Activated CD8-positive, alpha-beta T cell treated with anti-CD3 and anti-CD28 coated beads for 36 hours (primary cell): ENCODE results near the gene ANKRD40. TPM values are rescaled to one million over a fixed set of nuclear protein-coding genes. Genes with fewer than 3 reads are reported as not detected.

Experiments
- ATAC-seq: fragments of 200-7000 bp; cut with Tn5 transposase; one replicate; pipeline ENCODE4 v1.10.0; 2021; ENCODE audit warnings: mild to moderate bottlenecking, moderate library complexity
- CTCF ChIA-PET: fragments of 350-600 bp; sonication (Branson Sonifier 250); formaldehyde crosslinking; loops from one replicate; lab custom pipeline; 2021; ENCODE audit warnings: antibody characterized with exemption; lab: Charles Lee
- POLR2A ChIA-PET: fragments of 350-600 bp; sonication (Branson Sonifier 250); formaldehyde crosslinking; loops from one replicate; lab custom pipeline; 2021; ENCODE audit warnings: antibody characterized with exemption; lab: Charles Lee
- DNase-seq: peaks from one replicate; pipeline ENCODE4 v3.0.0-alpha.2; 2020
- H3K27ac Mint-ChIP-seq: one replicate; pipeline ENCODE4 v1.8.0; 2021; ENCODE audit warnings: mild to moderate bottlenecking, mixed read lengths
- H3K27me3 Mint-ChIP-seq: one replicate; pipeline ENCODE4 v1.8.0; 2021; ENCODE audit warnings: mixed read lengths
- H3K36me3 Mint-ChIP-seq: one replicate; pipeline ENCODE4 v1.8.0; 2021; ENCODE audit warnings: low read depth, mixed read lengths
- H3K4me1 Mint-ChIP-seq: one replicate; pipeline ENCODE4 v1.8.0; 2021; ENCODE audit warnings: low read depth, mixed read lengths
- H3K4me3 Mint-ChIP-seq: one replicate; pipeline ENCODE4 v1.8.0; 2021; ENCODE audit warnings: mild to moderate bottlenecking, moderate library complexity, mixed read lengths
- H3K9me3 Mint-ChIP-seq: one replicate; pipeline ENCODE4 v1.8.0; 2021; ENCODE audit warnings: mixed read lengths
- intact Hi-C: fragments of 100-400 bp; cut with micrococcal nuclease; formaldehyde crosslinking; loops from one replicate; pipeline ENCODE4 v1.10.0; 2022
- total RNA-seq, 2 experiments: library from RNA; stranded (reverse); gene quantifications; one replicate each; pipeline ENCODE4 v1.2.3, GENCODE V29; 2021
- TF ChIP-seq, protein P1 (sequence below): fragments of 200-600 bp; IDR thresholded peaks from one replicate; pipeline ENCODE4 v1.8.0; 2022; ENCODE audit warnings: antibody characterized with exemption, mild to moderate bottlenecking

ANKRD40 gene
- total RNA-seq, 2 experiments from 2014 or later = 26.3 to 27.3 TPM

DNA sequence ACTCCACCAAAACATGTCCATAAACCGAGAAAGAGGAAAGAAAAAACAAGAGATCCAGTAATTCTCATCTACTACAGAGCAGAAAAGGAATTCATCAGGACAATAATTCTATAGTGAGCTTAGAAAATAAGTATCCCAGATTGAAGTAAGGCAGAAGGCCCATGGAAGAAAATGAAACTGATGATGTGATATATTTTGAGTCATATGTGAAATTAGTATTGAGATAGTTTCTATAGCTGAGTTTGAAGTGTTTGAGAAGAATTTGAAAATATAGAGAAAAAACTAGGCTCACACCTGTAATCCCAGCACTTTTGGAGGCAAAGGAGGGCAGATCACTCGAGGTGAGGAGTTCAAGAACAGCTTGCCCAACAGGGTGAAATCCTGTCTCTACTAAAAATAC, 31.4 kb upstream of the ANKRD40 start:
- TF ChIP-seq, protein P1, sequence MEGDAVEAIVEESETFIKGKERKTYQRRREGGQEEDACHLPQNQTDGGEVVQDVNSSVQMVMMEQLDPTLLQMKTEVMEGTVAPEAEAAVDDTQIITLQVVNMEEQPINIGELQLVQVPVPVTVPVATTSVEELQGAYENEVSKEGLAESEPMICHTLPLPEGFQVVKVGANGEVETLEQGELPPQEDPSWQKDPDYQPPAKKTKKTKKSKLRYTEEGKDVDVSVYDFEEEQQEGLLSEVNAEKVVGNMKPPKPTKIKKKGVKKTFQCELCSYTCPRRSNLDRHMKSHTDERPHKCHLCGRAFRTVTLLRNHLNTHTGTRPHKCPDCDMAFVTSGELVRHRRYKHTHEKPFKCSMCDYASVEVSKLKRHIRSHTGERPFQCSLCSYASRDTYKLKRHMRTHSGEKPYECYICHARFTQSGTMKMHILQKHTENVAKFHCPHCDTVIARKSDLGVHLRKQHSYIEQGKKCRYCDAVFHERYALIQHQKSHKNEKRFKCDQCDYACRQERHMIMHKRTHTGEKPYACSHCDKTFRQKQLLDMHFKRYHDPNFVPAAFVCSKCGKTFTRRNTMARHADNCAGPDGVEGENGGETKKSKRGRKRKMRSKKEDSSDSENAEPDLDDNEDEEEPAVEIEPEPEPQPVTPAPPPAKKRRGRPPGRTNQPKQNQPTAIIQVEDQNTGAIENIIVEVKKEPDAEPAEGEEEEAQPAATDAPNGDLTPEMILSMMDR = no peak
- ATAC-seq (no peak), DNase-seq (no peak)
- intact Hi-C loops = no loop called here
- Mint-ChIP-seq H3K36me3 (peaks cover 58% of the 10 kb centered on the region), H3K27ac (peak overlapping the region; percentile 71), H3K27me3 (no peaks in the 10 kb centered on the region), H3K4me1 (peaks cover 46% of the 10 kb centered on the region), H3K9me3 (no peaks in the 10 kb centered on the region), H3K4me3 (no peak overlapping the region)
- CTCF ChIA-PET = interaction anchor here (0.7 to 1.2 kb wide), 3 partner anchors 11 to 41 kb away, joined by 3 read pairs; no protein-coding TSS in a partner anchor
- POLR2A ChIA-PET = interaction anchor here (0.9 to 1.8 kb wide), 2 partner anchors 10 to 13 kb away, joined by 3 to 7 read pairs; no protein-coding TSS in a partner anchor

- intact Hi-C loops = no loop called here
Measured at GRCh38 chr17:50737118-50737698, 29.5 kb upstream of the ANKRD40 start.

GRCh38 chr17:50735287-50735686, 27.6 kb upstream of the ANKRD40 start:
- Mint-ChIP-seq H3K9me3 (no peaks in the 10 kb centered on the region), H3K4me3 (no peak overlapping the region), H3K36me3 (peaks cover 36% of the 10 kb centered on the region), H3K27ac (peak overlapping the region; percentile 77), H3K4me1 (peaks cover 67% of the 10 kb centered on the region), H3K27me3 (no peaks in the 10 kb centered on the region)
- POLR2A ChIA-PET = interaction anchor here (0.6 kb wide), 1 partner anchor 56 kb away, joined by 3 read pairs; no protein-coding TSS in a partner anchor
- CTCF ChIA-PET = interaction anchor here (1.1 kb wide), 1 partner anchor 40 kb away, joined by 3 read pairs; no protein-coding TSS in a partner anchor
- TF ChIP-seq, protein P1 = no peak
- DNase-seq (no peak), ATAC-seq (no peak)
- intact Hi-C loops = no loop called here

More at GRCh38 chr17:50737118-50737698, 29.5 kb upstream of the ANKRD40 start:
- DNase-seq (peak; percentile 39), ATAC-seq (peak; percentile 77)
- H3K27ac Mint-ChIP-seq = peak overlapping the region; percentile 40
- H3K4me3 Mint-ChIP-seq = no peak overlapping the region
- H3K27me3 Mint-ChIP-seq = no peaks in the 10 kb centered on the region
- TF ChIP-seq, protein P1 = no peak
- POLR2A ChIA-PET = no interaction called here
- H3K9me3 Mint-ChIP-seq = no peaks in the 10 kb centered on the region
- CTCF ChIA-PET = no interaction called here
- peaks cover 45% of the 10 kb centered on the region for H3K36me3 Mint-ChIP-seq
- peaks cover 53% of the 10 kb centered on the region for H3K4me1 Mint-ChIP-seq

GRCh38 chr17:50731575-50732460, 24.1 kb upstream of the ANKRD40 start:
- H3K27ac Mint-ChIP-seq = peak overlapping the region; percentile 67
- intact Hi-C loops = no loop called here
- H3K36me3 Mint-ChIP-seq = peaks cover 16% of the 10 kb centered on the region
- H3K4me3 Mint-ChIP-seq = no peak overlapping the region
- ChIA-PET CTCF (no interaction called here), POLR2A (interaction anchor here (0.6 to 1.4 kb wide), 4 partner anchors 10 to 27 kb away, joined by 3 to 8 read pairs (median 4); partner anchors contain the start of gene LUC7L3)
- TF ChIP-seq, protein P1 = no peak
- no peak for DNase-seq
- H3K27me3 Mint-ChIP-seq = no peaks in the 10 kb centered on the region
- peaks cover 64% of the 10 kb centered on the region for H3K4me1 Mint-ChIP-seq
- peak; percentile 34 for ATAC-seq
- no peaks in the 10 kb centered on the region for H3K9me3 Mint-ChIP-seq
